Common myeloid progenitor, CD34-positive (primary cell): Measurements from ENCODE around the gene TMEM86B.

ENCODE experiments used
- CTCF ChIA-PET: fragments of 350-600 bp; sonication (Branson Sonifier 250); formaldehyde crosslinking; loops from one replicate; lab custom pipeline; 2021; ENCODE audit warnings: antibody characterized with exemption; lab: Charles Lee
- POLR2A ChIA-PET: fragments of 350-600 bp; sonication (Branson Sonifier 250); formaldehyde crosslinking; loops from one replicate; lab custom pipeline; 2021; ENCODE audit warnings: antibody characterized with exemption; lab: Charles Lee
- DNase-seq, 3 donors: peaks; one replicate each; pipeline versions ENCODE4 v3.0.0 to v3.0.0-alpha.2; 2013
- H3K27ac ChIP-seq, 2 experiments: 1 replicate in 1 of 2; 2 replicates in 1 of 2; pipeline ENCODE4 v1.7.0; 2013; ENCODE audit warnings: inconsistent platforms in 2 of 2, low read length in 2 of 2, mild to moderate bottlenecking in 2 of 2, low read depth in 1 of 2, moderate library complexity in 1 of 2; ENCODE audit not compliant: severe bottlenecking in 2 of 2, insufficient read depth in 1 of 2, poor library complexity in 1 of 2
- H3K27me3 ChIP-seq, 5 experiments: replicated peaks in 2 of 5; 1 replicate in 3 of 5; 2 replicates in 2 of 5; pipeline versions ENCODE4 v1.6.1 to v1.7.0; 2013; ENCODE audit warnings: low read length in 4 of 5, mild to moderate bottlenecking in 2 of 5, moderate library complexity in 2 of 5, inconsistent platforms in 1 of 5; ENCODE audit not compliant: insufficient read depth in 5 of 5, control insufficient read depth in 4 of 5
- H3K36me3 ChIP-seq, 4 experiments: 1 replicate in 2 of 4; 2 replicates in 2 of 4; pipeline versions ENCODE4 v1.6.1 to v1.7.0; 2013; ENCODE audit warnings: low read length in 3 of 4, control low read depth in 1 of 4, mild to moderate bottlenecking in 1 of 4; ENCODE audit not compliant: control insufficient read depth in 4 of 4, insufficient read depth in 4 of 4
- H3K4me1 ChIP-seq, 4 experiments: 1 replicate in 3 of 4; 2 replicates in 1 of 4; pipeline versions ENCODE4 v1.6.1 to v1.7.1; 2013; ENCODE audit warnings: low read length in 3 of 4, mild to moderate bottlenecking in 3 of 4, control low read depth in 1 of 4, inconsistent platforms in 1 of 4, moderate library complexity in 1 of 4; ENCODE audit not compliant: control insufficient read depth in 4 of 4, insufficient read depth in 4 of 4; ENCODE audit errors: control extremely low read depth in 1 of 4
- H3K4me3 ChIP-seq, 7 experiments: 1 replicate in 4 of 7; 2 replicates in 3 of 7; pipeline versions ENCODE4 v1.5.1 to v1.7.0; 2013; ENCODE audit warnings: mild to moderate bottlenecking in 7 of 7, low read length in 6 of 7, moderate library complexity in 6 of 7, inconsistent platforms in 2 of 7, low read depth in 2 of 7, control low read depth in 1 of 7; ENCODE audit not compliant: insufficient read depth in 4 of 7, control insufficient read depth in 1 of 7; ENCODE audit errors: extremely low read depth in 1 of 7
- H3K9me3 ChIP-seq, 5 experiments: 1 replicate in 4 of 5; 2 replicates in 1 of 5; pipeline versions ENCODE4 v1.6.1 to v1.7.1; 2013; ENCODE audit warnings: low read length in 4 of 5, mild to moderate bottlenecking in 2 of 5, inconsistent platforms in 1 of 5, low read depth in 1 of 5, moderate library complexity in 1 of 5; ENCODE audit not compliant: control insufficient read depth in 4 of 5, insufficient read depth in 2 of 5; ENCODE audit errors: control extremely low read depth in 1 of 5
- WGBS: methylation state at CpG from one replicate; pipeline ENCODE4 v1.1.5; 2013; ENCODE audit not compliant: insufficient coverage; 5-methylcytosine and 5-hydroxymethylcytosine counted together

The TMEM86B gene

GRCh38 chr19:55270172-55270942 is 41.8 kb upstream of the TMEM86B start:
- peak in 1 of 3 donors; percentile 47 for DNase-seq
- Histone ChIP-seq H3K27ac (no peak overlapping the region), H3K27me3 (no peaks in the 10 kb centered on the region), H3K4me1 (no peaks in the 10 kb centered on the region), H3K36me3 (peaks cover 7 to 44% (median 28%) of the 10 kb centered on the region in 4 experiments), H3K4me3 (no peak overlapping the region), H3K9me3 (peaks cover 0 to 5% (median 0%) of the 10 kb centered on the region in 5 experiments)
- 91% methylated on average over 20 of the region's 25 CpGs for WGBS
- CTCF ChIA-PET, result interaction anchor here (1.3 kb wide), 1 partner anchor 11 kb away, joined by 5 read pairs; no protein-coding TSS in a partner anchor
- POLR2A ChIA-PET, result no interaction called here

GRCh38 chr19:55269299-55269698 is 40.7 kb upstream of the TMEM86B start:
- WGBS, result 97% methylated on average over 7 of the region's 8 CpGs
- Histone ChIP-seq H3K4me3 (no peak overlapping the region), H3K36me3 (peaks cover 7 to 38% (median 24%) of the 10 kb centered on the region in 4 experiments), H3K27me3 (no peaks in the 10 kb centered on the region), H3K9me3 (peaks cover 0 to 5% (median 0%) of the 10 kb centered on the region in 5 experiments), H3K4me1 (no peaks in the 10 kb centered on the region), H3K27ac (no peak overlapping the region)
- no peak for DNase-seq
- CTCF ChIA-PET, result interaction anchor here (1.2 kb wide), 1 partner anchor 16 kb away, joined by 3 read pairs; no protein-coding TSS in a partner anchor
- POLR2A ChIA-PET, result interaction anchor here (0.7 kb wide), 1 partner anchor 114 kb away, joined by 3 read pairs; no protein-coding TSS in a partner anchor

GRCh38 chr19:55266840-55267239 is 38.3 kb upstream of the TMEM86B start:
- Histone ChIP-seq H3K4me3 (no peak overlapping the region), H3K36me3 (peaks cover 3 to 25% (median 16%) of the 10 kb centered on the region in 4 experiments), H3K27me3 (no peaks in the 10 kb centered on the region), H3K9me3 (peaks cover 0 to 5% (median 0%) of the 10 kb centered on the region in 5 experiments), H3K27ac (no peak overlapping the region), H3K4me1 (no peaks in the 10 kb centered on the region)
- DNase-seq, result no peak
- CTCF ChIA-PET, result interaction anchor here (1.1 kb wide), 1 partner anchor 10 kb away, joined by 3 read pairs; no protein-coding TSS in a partner anchor
- WGBS, result 100% methylated on average over 3 of the region's 4 CpGs
- POLR2A ChIA-PET, result no interaction called here

- Histone ChIP-seq H3K27ac (no peak overlapping the region), H3K4me1 (no peaks in the 10 kb centered on the region), H3K36me3 (peaks cover 1 to 25% (median 14%) of the 10 kb centered on the region in 4 experiments), H3K4me3 (no peak overlapping the region), H3K9me3 (peaks cover 0 to 5% (median 0%) of the 10 kb centered on the region in 5 experiments), H3K27me3 (no peaks in the 10 kb centered on the region)
- POLR2A ChIA-PET, result no interaction called here
- DNase-seq, result no peak
- CTCF ChIA-PET, result interaction anchor here (1.1 kb wide), 1 partner anchor 10 kb away, joined by 3 read pairs; no protein-coding TSS in a partner anchor
- 92% methylated on average over 2 of the region's 3 CpGs for WGBS
These were observed 37.8 kb upstream of the TMEM86B start for GRCh38 chr19:55266404-55266803.

GRCh38 chr19:55265723-55266386 is 37.3 kb upstream of the TMEM86B start:
- WGBS, result 100% methylated on average over 4 of the region's 12 CpGs
- POLR2A ChIA-PET, result interaction anchor here (0.6 kb wide), 1 partner anchor 8 kb away, joined by 4 read pairs; no protein-coding TSS in a partner anchor

GRCh38 chr19:55265173-55265572 is 36.6 kb upstream of the TMEM86B start:
- Histone ChIP-seq H3K36me3 (peaks cover 0 to 22% (median 13%) of the 10 kb centered on the region in 4 experiments), H3K4me1 (peaks cover 2 to 4% (median 4%) of the 10 kb centered on the region in 4 experiments), H3K27ac (no peak overlapping the region), H3K4me3 (no peak overlapping the region), H3K9me3 (peaks cover 0 to 5% (median 0%) of the 10 kb centered on the region in 5 experiments), H3K27me3 (no peaks in the 10 kb centered on the region)
- POLR2A ChIA-PET, result interaction anchor here (0.6 kb wide), 1 partner anchor 8 kb away, joined by 4 read pairs; no protein-coding TSS in a partner anchor
- no peak for DNase-seq
- CTCF ChIA-PET, result no interaction called here
- WGBS, result 92% methylated on average over 15 of the region's 16 CpGs

More at GRCh38 chr19:55265723-55266386, 37.3 kb upstream of the TMEM86B start:
- Histone ChIP-seq H3K4me3 (no peak overlapping the region), H3K27me3 (no peaks in the 10 kb centered on the region), H3K27ac (no peak overlapping the region), H3K9me3 (peaks cover 0 to 5% (median 0%) of the 10 kb centered on the region in 5 experiments), H3K36me3 (peaks cover 0 to 25% (median 13%) of the 10 kb centered on the region in 4 experiments), H3K4me1 (no peaks in the 10 kb centered on the region)
- DNase-seq, result no peak
- CTCF ChIA-PET, result no interaction called here
